ENCODE data around the gene DDTL.
"Not testable (repeated sequence)": the region's sequence is repeated elsewhere in the genome, so short reads cannot be mapped to it uniquely, and the experiment has no call there.

GRCh38 chr22:23953485-23953884, 13.2 kb upstream of the DDTL start:
- TF ChIP-seq POLR2AphosphoS5 (IDR thresholded peaks at IDR 0.05; ENCODE audit: low read depth, low read length); POLR2A (IDR thresholded peaks at IDR 0.05; ENCODE audit: low read depth, low read length); TAF1 (IDR thresholded peaks at IDR 0.05; ENCODE audit: low read depth, low read length); PAX5 (IDR thresholded peaks at IDR 0.05; ENCODE audit: insufficient read depth, low read length, severe bottlenecking): not testable (repeated sequence)
